Duodenal mucosa (tissue), 2 donors: ENCODE measurements around the gene LHX3.

Experiments used
- H3K27ac ChIP-seq: one replicate; pipeline ENCODE4 v1.7.0; 2013; ENCODE audit warnings: low read depth, low read length
- H3K27me3 ChIP-seq, 2 donors: one replicate each; pipeline ENCODE4 v1.7.0; 2013; ENCODE audit warnings: low read length in 2 of 2, control low read depth in 1 of 2; ENCODE audit not compliant: insufficient read depth in 2 of 2, control insufficient read depth in 1 of 2
- H3K36me3 ChIP-seq, 2 donors: one replicate each; pipeline ENCODE4 v1.7.0; 2013; ENCODE audit warnings: low read length in 2 of 2, control low read depth in 1 of 2; ENCODE audit not compliant: insufficient read depth in 2 of 2, control insufficient read depth in 1 of 2
- H3K4me1 ChIP-seq, 2 donors: one replicate each; pipeline ENCODE4 v1.7.0; 2013; ENCODE audit warnings: low read length in 2 of 2, control low read depth in 1 of 2; ENCODE audit not compliant: insufficient read depth in 2 of 2, control insufficient read depth in 1 of 2
- H3K4me3 ChIP-seq, 2 donors: one replicate each; pipeline ENCODE4 v1.7.0; 2013; ENCODE audit warnings: low read length in 2 of 2, low read depth in 1 of 2
- H3K9ac ChIP-seq, 2 donors: one replicate each; pipeline ENCODE4 v1.7.0; 2013; ENCODE audit warnings: low read length in 2 of 2, low read depth in 1 of 2
- H3K9me3 ChIP-seq, 2 donors: one replicate each; pipeline ENCODE4 v1.7.0; 2013; ENCODE audit warnings: low read length in 2 of 2, control low read depth in 1 of 2; ENCODE audit not compliant: control insufficient read depth in 1 of 2

The LHX3 gene

GRCh38 chr9:136207616-136208015 lies 2.7 kb upstream of the LHX3 start:
- Histone ChIP-seq H3K9me3 (no peaks in the 10 kb centered on the region), H3K27ac (no peak overlapping the region), H3K4me3 (no peak overlapping the region), H3K27me3 (peaks cover 15 to 17% of the 10 kb centered on the region in 2 donors), H3K36me3 (peaks cover 6 to 20% of the 10 kb centered on the region in 2 donors), H3K4me1 (no peaks in the 10 kb centered on the region), H3K9ac (no peak overlapping the region)

- H3K9me3 ChIP-seq, result no peaks in the 10 kb centered on the region
- H3K36me3 ChIP-seq, result peaks cover 4 to 20% of the 10 kb centered on the region in 2 donors
- no peak overlapping the region for H3K27ac ChIP-seq
- H3K27me3 ChIP-seq, result peaks cover 22 to 24% of the 10 kb centered on the region in 2 donors
- H3K9ac ChIP-seq, result no peak overlapping the region
- no peak overlapping the region for H3K4me3 ChIP-seq
- H3K4me1 ChIP-seq, result no peaks in the 10 kb centered on the region
Observed at GRCh38 chr9:136206602-136207275, 1.8 kb upstream of the LHX3 start.

- Histone ChIP-seq H3K36me3 (peaks cover 0 to 15% of the 10 kb centered on the region in 2 donors), H3K4me3 (no peak overlapping the region), H3K4me1 (no peaks in the 10 kb centered on the region), H3K27me3 (peaks cover 31% of the 10 kb centered on the region in 2 donors), H3K9ac (no peak overlapping the region), H3K9me3 (no peaks in the 10 kb centered on the region), H3K27ac (no peak overlapping the region)
Observed at GRCh38 chr9:136205707-136205992, 722 bp upstream of the LHX3 start.

- H3K27me3 ChIP-seq, result peaks cover 45% of the 10 kb centered on the region in 2 donors
- no peak overlapping the region for H3K27ac ChIP-seq
- peaks cover 0 to 8% of the 10 kb centered on the region in 2 donors for H3K36me3 ChIP-seq
- no peak overlapping the region for H3K9ac ChIP-seq
- H3K4me3 ChIP-seq, result no peak overlapping the region
- H3K4me1 ChIP-seq, result no peaks in the 10 kb centered on the region
- no peaks in the 10 kb centered on the region for H3K9me3 ChIP-seq
Observed at GRCh38 chr9:136204145-136204805, 653 bp downstream of the LHX3 start.

GRCh38 chr9:136203408-136204144 lies 1.4 kb downstream of the LHX3 start:
- H3K9me3 ChIP-seq, result no peaks in the 10 kb centered on the region
- no peak overlapping the region for H3K4me3 ChIP-seq
- no peak overlapping the region for H3K27ac ChIP-seq
- H3K27me3 ChIP-seq, result peaks cover 46 to 50% of the 10 kb centered on the region in 2 donors
- no peaks in the 10 kb centered on the region for H3K4me1 ChIP-seq
- no peak overlapping the region for H3K9ac ChIP-seq
- H3K36me3 ChIP-seq, result peaks cover 0 to 5% of the 10 kb centered on the region in 2 donors

GRCh38 chr9:136202454-136203407 lies 2.2 kb downstream of the LHX3 start:
- Histone ChIP-seq H3K27me3 (peaks cover 53 to 57% of the 10 kb centered on the region in 2 donors), H3K4me3 (no peak overlapping the region), H3K9ac (no peak overlapping the region), H3K9me3 (no peaks in the 10 kb centered on the region), H3K4me1 (no peaks in the 10 kb centered on the region), H3K36me3 (peaks cover 0 to 4% of the 10 kb centered on the region in 2 donors), H3K27ac (no peak overlapping the region)

GRCh38 chr9:136201609-136202453 lies 3.1 kb downstream of the LHX3 start:
- H3K4me1 ChIP-seq, result no peaks in the 10 kb centered on the region
- H3K27me3 ChIP-seq, result peaks cover 57 to 64% of the 10 kb centered on the region in 2 donors
- H3K36me3 ChIP-seq, result peaks cover 0 to 4% of the 10 kb centered on the region in 2 donors
- no peak overlapping the region for H3K27ac ChIP-seq
- H3K9me3 ChIP-seq, result no peaks in the 10 kb centered on the region
- no peak overlapping the region for H3K9ac ChIP-seq
- H3K4me3 ChIP-seq, result no peak overlapping the region

GRCh38 chr9:136201174-136201573 lies 3.8 kb downstream of the LHX3 start:
- Histone ChIP-seq H3K4me1 (no peaks in the 10 kb centered on the region), H3K36me3 (peaks cover 0 to 4% of the 10 kb centered on the region in 2 donors), H3K27me3 (peaks cover 64 to 71% of the 10 kb centered on the region in 2 donors), H3K9me3 (no peaks in the 10 kb centered on the region), H3K27ac (no peak overlapping the region), H3K9ac (no peak overlapping the region), H3K4me3 (no peak overlapping the region)

- no peaks in the 10 kb centered on the region for H3K36me3 ChIP-seq
- no peaks in the 10 kb centered on the region for H3K4me1 ChIP-seq
- peaks cover 70 to 76% of the 10 kb centered on the region in 2 donors for H3K27me3 ChIP-seq
Observed at GRCh38 chr9:136200424-136200823, 4.5 kb downstream of the LHX3 start.

More at GRCh38 chr9:136200424-136200823, 4.5 kb downstream of the LHX3 start:
- Histone ChIP-seq H3K9me3 (no peaks in the 10 kb centered on the region), H3K27ac (no peak overlapping the region), H3K9ac (no peak overlapping the region), H3K4me3 (no peak overlapping the region)
